ENCODE results near the gene KCNE2. TPM values are rescaled to one million over a fixed set of nuclear protein-coding genes. Genes with fewer than 3 reads are reported as not detected.

KCNE2 gene
- total and polyA plus RNA-seq, 2 of the 8 experiments (the other 6 are each of a cell fraction or from before 2014, with no cell fraction given) = 0.09 to 0.37 TPM

- 80% methylated on average over 6 of the region's 6 CpGs; no CpG with 5 or more reads in 1 of the 2 experiments for WGBS, 2 experiments (ENCODE audit: extremely low coverage in 1 of 2, insufficient coverage in 1 of 2, insufficient read length in 1 of 2, insufficient replicate concordance in 2 of 2, low coverage in 1 of 2, low lambda C conversion rate in 2 of 2, missing lambda C conversion rate in 1 of 2)
- no peak overlapping the region for H2BK15ac ChIP-seq (ENCODE audit: low read length)
- H4K91ac ChIP-seq (replicated peaks; ENCODE audit: insufficient read length, low read length) = no peak overlapping the region
- no peak overlapping the region for H2AFZ ChIP-seq (ENCODE audit: low read length)
- no peaks in the 10 kb centered on the region; a peak in 2 of 7 replicates for H3K4me1 ChIP-seq (replicated peaks in 1 of 4; ENCODE audit: control insufficient read depth in 3 of 4, insufficient read depth in 4 of 4, low read length in 3 of 4)
- H3K79me2 ChIP-seq (ENCODE audit: control insufficient read depth in 1 of 2, insufficient read depth in 2 of 2, low read length in 2 of 2) = no peaks in the 10 kb centered on the region
- FAIRE-seq (no peak), DNase-seq (ENCODE audit: low read depth in 1 of 2, low spot score in 2 of 2) (no peak)
- no peak overlapping the region for H4K8ac ChIP-seq (ENCODE audit: extremely low read depth, insufficient read depth, low read length)
- no peaks in the 10 kb centered on the region for H3K79me1 ChIP-seq (ENCODE audit: low read depth, low read length)
- POLR2A ChIA-PET (ENCODE audit: partially characterized antibody) = interaction anchor here (1.0 kb wide), 1 partner anchor 40 kb away, joined by 3 read pairs; no protein-coding TSS in a partner anchor
- H2BK5ac ChIP-seq (ENCODE audit: low read depth, low read length) = no peak overlapping the region
- no peak overlapping the region for H4K5ac ChIP-seq (ENCODE audit: insufficient read length, low read depth, low read length)
- H3K56ac ChIP-seq (replicated peaks; ENCODE audit: insufficient read length, low read depth, low read length) = no peak overlapping the region
- no peak overlapping the region for H2BK20ac ChIP-seq (ENCODE audit: low read length)
- H3K14ac ChIP-seq (ENCODE audit: insufficient read length) = no peak overlapping the region
- H2BK12ac ChIP-seq (ENCODE audit: low read depth, low read length) = no peak overlapping the region
- CTCF ChIA-PET (ENCODE audit: partially characterized antibody) = interaction anchor here (0.6 to 4.8 kb wide), 4 partner anchors 12 to 449 kb away, joined by 3 to 33 read pairs (median 4); no protein-coding TSS in a partner anchor
- no peak overlapping the region for H3K9ac ChIP-seq (replicated peaks in 1 of 4; ENCODE audit: extremely low read depth in 1 of 4, low read depth in 3 of 4, low read length in 3 of 4)
- no peak overlapping the region for H3K4me2 ChIP-seq (ENCODE audit: insufficient read depth in 1 of 2, low read depth in 2 of 2, low read length in 2 of 2)
- no peaks in the 10 kb centered on the region for H3K23me2 ChIP-seq (ENCODE audit: low read depth, low read length)
- no peak overlapping the region for H3K23ac ChIP-seq (ENCODE audit: insufficient read length)
- H3K18ac ChIP-seq (ENCODE audit: extremely low read depth, low read length) = no peak overlapping the region
- no peaks in the 10 kb centered on the region for H3K27me3 ChIP-seq (replicated peaks in 1 of 4; ENCODE audit: control insufficient read depth in 3 of 4, extremely low read depth in 1 of 4, insufficient read depth in 3 of 4, low read length in 3 of 4)
- no peak overlapping the region for H2BK120ac ChIP-seq (replicated peaks; ENCODE audit: low read depth, low read length)
- no peak overlapping the region for H3K4ac ChIP-seq (replicated peaks; ENCODE audit: insufficient read length, low read depth, low read length)
- no peak overlapping the region for H3K4me3 ChIP-seq (ENCODE audit: extremely low read depth in 1 of 4, insufficient read depth in 2 of 4, low read depth in 3 of 4, low read length in 4 of 4)
- no peak overlapping the region for H3K27ac ChIP-seq (ENCODE audit: low read depth, low read length)
- no peak overlapping the region for H2AK5ac ChIP-seq (ENCODE audit: low read depth, low read length)
- no peaks in the 10 kb centered on the region for H4K20me1 ChIP-seq (replicated peaks in 1 of 2; ENCODE audit: control insufficient read depth in 1 of 2, insufficient read depth in 2 of 2, low read length in 2 of 2)
- H3K9me3 ChIP-seq (ENCODE audit: insufficient read depth in 2 of 2, low read depth in 1 of 2, low read length in 1 of 2) = no peaks in the 10 kb centered on the region
- no peaks in the 10 kb centered on the region for H3K36me3 ChIP-seq (ENCODE audit: control insufficient read depth in 2 of 4, insufficient read depth in 4 of 4, low read length in 3 of 4)
- TF ChIP-seq SUZ12 (IDR thresholded peaks at IDR 0.05; ENCODE audit: low read length) = no peak
- no peak for TF ChIP-seq POLR2A (IDR thresholded peaks at IDR 0.05; ENCODE audit: control extremely low read depth in 1 of 2, low read depth in 2 of 2, low read length in 2 of 2)
- TF ChIP-seq TCF12 (IDR thresholded peaks at IDR 0.05; ENCODE audit: low read depth, low read length) = no peak
- TF ChIP-seq JUND (IDR thresholded peaks at IDR 0.05; ENCODE audit: low read length) = no peak
- TF ChIP-seq TAF1 (IDR thresholded peaks at IDR 0.05; ENCODE audit: low read depth, low read length) = no peak
- TF ChIP-seq SP4 (IDR thresholded peaks at IDR 0.05; ENCODE audit: low read length) = no peak
- no peak for TF ChIP-seq CHD2 (IDR thresholded peaks at IDR 0.05; ENCODE audit: low read length)
- TF ChIP-seq ATF2 (IDR thresholded peaks at IDR 0.05; ENCODE audit: low read length) = no peak
- TF ChIP-seq SAP30 (IDR thresholded peaks at IDR 0.05; ENCODE audit: insufficient read depth, insufficient replicate concordance, low read length) = no peak
- no peak for TF ChIP-seq RXRA (IDR thresholded peaks at IDR 0.05; ENCODE audit: insufficient read depth, low read depth, low read length)
- TF ChIP-seq CHD1 (IDR thresholded peaks at IDR 0.05; ENCODE audit: low read depth, low read length) = no peak
Measured at GRCh38 chr21:34335316-34335715, 28.5 kb upstream of the KCNE2 start.

Data from H1 (cell line).